GM12892 (cell line): ENCODE measurements around the gene NCCRP1.
"Not testable (repeated sequence)": the region's sequence is repeated elsewhere in the genome, so short reads cannot be mapped to it uniquely, and the experiment has no call there.

Experiments
- POLR2A ChIP-seq: IDR thresholded peaks from 2 replicates; pipeline ENCODE4 v1.6.1; 2011; ENCODE audit warnings: low read depth, low read length, control low read depth
- TAF1 ChIP-seq: IDR thresholded peaks from 2 replicates; pipeline ENCODE4 v1.6.1; 2011; ENCODE audit warnings: low read depth, mild to moderate bottlenecking, control low read depth, low read length, borderline replicate concordance

DNA sequence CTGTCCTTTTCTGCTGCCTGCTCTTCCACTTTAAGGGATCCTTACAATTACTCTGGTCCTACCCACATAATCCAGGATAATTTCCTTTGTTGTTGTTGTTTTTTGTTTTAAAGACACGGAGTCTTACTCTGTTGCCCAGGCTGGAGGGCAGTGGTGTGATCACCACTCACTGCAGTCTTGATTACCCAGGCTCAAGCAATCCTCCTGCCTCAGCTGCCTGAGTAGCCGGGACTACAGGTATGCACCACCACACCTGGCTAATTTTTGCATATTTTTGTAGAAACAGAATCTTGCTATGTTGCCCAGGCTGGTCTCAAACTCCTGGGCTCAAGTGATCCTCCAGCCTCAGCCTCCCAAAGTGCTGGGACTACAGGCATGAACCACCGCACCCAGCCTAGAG is 18.6 kb downstream of the NCCRP1 start:
- not testable (repeated sequence) for TF ChIP-seq POLR2A, TAF1
